Neural progenitor cell (in vitro differentiated cells): ENCODE results near the gene PRKCSH. TPM values are rescaled to one million over a fixed set of nuclear protein-coding genes. Genes with fewer than 3 reads are reported as not detected.

ENCODE experiments used
- DNase-seq: peaks from one replicate; pipeline ENCODE4 v3.0.0-alpha.2; 2016; ENCODE audit warnings: low spot score
- H2AFZ ChIP-seq: fragments of 200-600 bp; sonication (generic); replicated peaks from 2 replicates; pipeline ENCODE4 v1.6.1; 2016; ENCODE audit warnings: antibody characterized with exemption
- H3F3A ChIP-seq: fragments of 200-600 bp; sonication (generic); 2 replicates; pipeline ENCODE4 v1.6.1; 2016; ENCODE audit warnings: antibody characterized with exemption, low read depth
- H3K27ac ChIP-seq: fragments of 200-600 bp; sonication (generic); 2 replicates; pipeline ENCODE4 v1.5.1; 2016; ENCODE audit warnings: mild to moderate bottlenecking
- H3K27me3 ChIP-seq: fragments of 200-600 bp; sonication (generic); 2 replicates; pipeline ENCODE4 v1.6.1; 2016; ENCODE audit warnings: mild to moderate bottlenecking, moderate library complexity
- H3K36me3 ChIP-seq: fragments of 200-600 bp; sonication (generic); 2 replicates; pipeline ENCODE4 v1.5.1; 2016
- H3K4me1 ChIP-seq: fragments of 200-600 bp; sonication (generic); 2 replicates; pipeline ENCODE4 v1.6.1; 2016; ENCODE audit warnings: mixed run types
- H3K4me2 ChIP-seq: fragments of 200-600 bp; sonication (generic); 2 replicates; pipeline ENCODE4 v1.6.1; 2016
- H3K4me3 ChIP-seq: fragments of 200-600 bp; sonication (generic); 2 replicates; pipeline ENCODE4 v1.5.1; 2016
- H3K79me2 ChIP-seq: fragments of 200-600 bp; sonication (generic); 2 replicates; pipeline ENCODE4 v1.6.1; 2016; ENCODE audit warnings: low read depth
- H3K9ac ChIP-seq: fragments of 200-600 bp; sonication (generic); 2 replicates; pipeline ENCODE4 v1.6.1; 2016
- H3K9me3 ChIP-seq: fragments of 200-600 bp; sonication (generic); 2 replicates; pipeline ENCODE4 v1.5.1; 2016; ENCODE audit warnings: low read depth
- H4K20me1 ChIP-seq: fragments of 200-600 bp; sonication (generic); 2 replicates; pipeline ENCODE4 v1.6.1; 2016; ENCODE audit warnings: low read depth
- H3K27ac Mint-ChIP-seq: 3 replicates; pipeline ENCODE4 v1.8.0; 2021; ENCODE audit warnings: mixed read lengths
- H3K27me3 Mint-ChIP-seq: 2 replicates; pipeline ENCODE4 v1.8.0; 2022; ENCODE audit warnings: low read depth, mild to moderate bottlenecking, inconsistent platforms, moderate library complexity, mixed read lengths; ENCODE audit not compliant: insufficient read depth
- H3K36me3 Mint-ChIP-seq: 3 replicates; pipeline ENCODE4 v1.8.0; 2021; ENCODE audit warnings: mixed read lengths
- H3K4me1 Mint-ChIP-seq: 3 replicates; pipeline ENCODE4 v1.8.0; 2021; ENCODE audit warnings: mixed read lengths
- H3K4me3 Mint-ChIP-seq: 3 replicates; pipeline ENCODE4 v1.8.0; 2021; ENCODE audit warnings: mild to moderate bottlenecking, moderate library complexity, mixed read lengths
- H3K9me3 Mint-ChIP-seq: 3 replicates; pipeline ENCODE4 v1.8.0; 2020; ENCODE audit warnings: mixed read lengths
- EZH2 ChIP-seq: fragments of 200-600 bp; sonication (generic); IDR thresholded peaks from 2 replicates; pipeline ENCODE4 v1.6.1; 2017; ENCODE audit warnings: antibody characterized with exemption, mild to moderate bottlenecking, moderate library complexity
- EZH2phosphoT487 ChIP-seq: fragments of 200-600 bp; sonication (generic); IDR thresholded peaks from 2 replicates; pipeline ENCODE4 v1.6.1; 2017; ENCODE audit warnings: antibody characterized with exemption
- total RNA-seq: library from RNA; depleted of rRNA; stranded (reverse); fragments of >200 nt; gene quantifications from 2 replicates; pipeline ENCODE4 v1.2.3, GENCODE V29; 2015; ENCODE audit warnings: low replicate concordance
- TF ChIP-seq, protein P1 (sequence below): fragments of 200-600 bp; sonication (generic); IDR thresholded peaks from 2 replicates; pipeline ENCODE4 v1.5.1; 2017; ENCODE audit warnings: antibody characterized with exemption, mild to moderate bottlenecking

Gene PRKCSH
- total RNA-seq, 1 donor from 2014 or later, result 53.6 TPM

DNA sequence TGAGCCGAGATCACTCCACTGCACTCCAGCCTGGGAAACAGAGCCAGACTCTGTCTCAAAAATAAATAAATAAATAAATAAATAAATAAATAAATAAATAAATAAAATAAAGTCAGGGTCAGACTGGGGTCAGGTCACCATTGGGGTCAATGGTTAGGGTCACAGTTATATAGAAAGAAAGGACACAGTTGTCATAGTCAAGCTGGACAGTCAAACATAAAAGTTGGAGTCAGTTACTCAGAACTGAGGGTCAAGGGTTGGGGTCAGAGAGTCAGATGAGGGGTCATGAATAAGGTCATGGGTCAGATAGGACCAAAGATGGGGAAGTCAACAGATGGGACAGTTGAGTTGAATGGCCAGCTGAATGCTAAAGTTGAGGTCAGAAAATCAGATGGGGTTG lies 34.6 kb upstream of the PRKCSH start:
- no peaks in the 10 kb centered on the region for H3K36me3 ChIP-seq
- H3K27me3 ChIP-seq, result no peaks in the 10 kb centered on the region
- H3K9me3 ChIP-seq, result no peaks in the 10 kb centered on the region
- H3K4me2 ChIP-seq, result no peak overlapping the region
- H3K79me2 ChIP-seq, result no peaks in the 10 kb centered on the region
- H3K4me3 Mint-ChIP-seq, result peak overlapping the region; percentile 3
- peaks cover 16% of the 10 kb centered on the region for H3K27me3 Mint-ChIP-seq
- H2AFZ ChIP-seq, result no peak overlapping the region
- peaks cover 10% of the 10 kb centered on the region for H3K4me1 Mint-ChIP-seq
- no peak for DNase-seq
- TF ChIP-seq, protein P1, sequence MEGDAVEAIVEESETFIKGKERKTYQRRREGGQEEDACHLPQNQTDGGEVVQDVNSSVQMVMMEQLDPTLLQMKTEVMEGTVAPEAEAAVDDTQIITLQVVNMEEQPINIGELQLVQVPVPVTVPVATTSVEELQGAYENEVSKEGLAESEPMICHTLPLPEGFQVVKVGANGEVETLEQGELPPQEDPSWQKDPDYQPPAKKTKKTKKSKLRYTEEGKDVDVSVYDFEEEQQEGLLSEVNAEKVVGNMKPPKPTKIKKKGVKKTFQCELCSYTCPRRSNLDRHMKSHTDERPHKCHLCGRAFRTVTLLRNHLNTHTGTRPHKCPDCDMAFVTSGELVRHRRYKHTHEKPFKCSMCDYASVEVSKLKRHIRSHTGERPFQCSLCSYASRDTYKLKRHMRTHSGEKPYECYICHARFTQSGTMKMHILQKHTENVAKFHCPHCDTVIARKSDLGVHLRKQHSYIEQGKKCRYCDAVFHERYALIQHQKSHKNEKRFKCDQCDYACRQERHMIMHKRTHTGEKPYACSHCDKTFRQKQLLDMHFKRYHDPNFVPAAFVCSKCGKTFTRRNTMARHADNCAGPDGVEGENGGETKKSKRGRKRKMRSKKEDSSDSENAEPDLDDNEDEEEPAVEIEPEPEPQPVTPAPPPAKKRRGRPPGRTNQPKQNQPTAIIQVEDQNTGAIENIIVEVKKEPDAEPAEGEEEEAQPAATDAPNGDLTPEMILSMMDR, result no peak
- no peak for TF ChIP-seq EZH2phosphoT487
- no peak for TF ChIP-seq EZH2
- no peaks in the 10 kb centered on the region for H3K36me3 Mint-ChIP-seq
- H3F3A ChIP-seq, result no peaks in the 10 kb centered on the region
- no peaks in the 10 kb centered on the region for H4K20me1 ChIP-seq
- no peak overlapping the region for H3K27ac ChIP-seq
- no peak overlapping the region for H3K9ac ChIP-seq
- no peaks in the 10 kb centered on the region for H3K9me3 Mint-ChIP-seq
- H3K4me3 ChIP-seq, result no peak overlapping the region
- H3K4me1 ChIP-seq, result no peaks in the 10 kb centered on the region
- H3K27ac Mint-ChIP-seq, result no peak overlapping the region

DNA sequence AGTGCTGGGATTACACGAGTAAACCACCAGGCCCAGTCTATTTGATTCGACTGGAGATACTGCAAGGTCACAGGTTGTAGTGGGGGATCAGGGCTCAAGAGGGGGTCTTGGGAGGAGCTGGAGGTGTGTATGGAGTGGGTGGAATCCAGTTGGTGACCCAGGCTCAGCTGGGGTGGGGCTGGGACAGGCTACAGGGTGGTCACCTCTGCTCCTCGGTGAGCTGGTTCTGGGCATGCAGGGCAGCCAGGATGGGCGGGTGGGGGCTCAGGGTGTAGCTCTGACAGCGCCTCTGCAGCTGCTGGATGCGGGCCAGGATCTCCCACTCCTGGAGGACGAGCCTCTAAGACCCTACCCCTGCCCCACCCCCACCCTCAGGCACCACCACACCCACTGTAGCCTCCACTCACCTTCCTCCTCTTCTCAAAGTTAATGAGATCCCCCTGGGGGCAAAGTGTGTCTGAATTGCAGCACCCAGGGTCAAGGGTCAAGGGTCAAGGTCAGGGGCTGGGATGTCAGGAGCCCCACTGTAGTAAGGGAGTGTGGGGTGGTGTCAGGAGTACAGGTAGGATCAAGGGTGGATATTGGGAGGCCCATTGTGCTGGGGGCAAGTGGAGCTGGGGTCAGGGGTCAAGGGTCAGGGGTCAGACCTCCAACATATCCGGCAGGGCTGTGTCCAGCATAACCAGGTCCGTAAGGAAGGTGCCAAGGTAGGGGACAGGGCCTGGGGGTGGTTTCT lies 33.5 kb upstream of the PRKCSH start:
- no peak overlapping the region for H3K9ac ChIP-seq
- H3F3A ChIP-seq, result no peaks in the 10 kb centered on the region
- Mint-ChIP-seq H3K4me1 (peaks cover 10% of the 10 kb centered on the region), H3K4me3 (no peak overlapping the region), H3K27me3 (peaks cover 16% of the 10 kb centered on the region), H3K36me3 (no peaks in the 10 kb centered on the region), H3K27ac (no peak overlapping the region), H3K9me3 (no peaks in the 10 kb centered on the region)
- H4K20me1 ChIP-seq, result no peaks in the 10 kb centered on the region
- H3K9me3 ChIP-seq, result no peaks in the 10 kb centered on the region
- H3K27me3 ChIP-seq, result no peaks in the 10 kb centered on the region
- no peak for TF ChIP-seq EZH2
- TF ChIP-seq, protein P1, result no peak
- no peaks in the 10 kb centered on the region for H3K4me1 ChIP-seq
- no peaks in the 10 kb centered on the region for H3K36me3 ChIP-seq
- no peak overlapping the region for H3K4me3 ChIP-seq
- no peak overlapping the region for H2AFZ ChIP-seq
- no peaks in the 10 kb centered on the region for H3K79me2 ChIP-seq
- no peak overlapping the region for H3K27ac ChIP-seq
- no peak overlapping the region for H3K4me2 ChIP-seq
- DNase-seq, result no peak

- no peak overlapping the region for H3K4me2 ChIP-seq
- H3K27me3 Mint-ChIP-seq, result peaks cover 20% of the 10 kb centered on the region
- no peaks in the 10 kb centered on the region for H3K9me3 ChIP-seq
- TF ChIP-seq EZH2 (no peak), EZH2phosphoT487 (no peak)
- TF ChIP-seq, protein P1, result no peak
- no peaks in the 10 kb centered on the region for H4K20me1 ChIP-seq
- no peak for DNase-seq
- no peak overlapping the region for H3K27ac ChIP-seq
- H3K4me1 Mint-ChIP-seq, result peaks cover 10% of the 10 kb centered on the region
- peak overlapping the region; percentile 34 for H3K9ac ChIP-seq
- H3K27me3 ChIP-seq, result no peaks in the 10 kb centered on the region
- no peaks in the 10 kb centered on the region for H3K9me3 Mint-ChIP-seq
- H2AFZ ChIP-seq, result no peak overlapping the region
- H3K36me3 Mint-ChIP-seq, result no peaks in the 10 kb centered on the region
- no peaks in the 10 kb centered on the region for H3K4me1 ChIP-seq
- H3K27ac Mint-ChIP-seq, result peak overlapping the region; percentile 34
- H3K4me3 ChIP-seq, result no peak overlapping the region
- H3K4me3 Mint-ChIP-seq, result peak overlapping the region; percentile 24
- no peaks in the 10 kb centered on the region for H3K36me3 ChIP-seq
- H3K79me2 ChIP-seq, result no peaks in the 10 kb centered on the region
- H3F3A ChIP-seq, result no peaks in the 10 kb centered on the region
These were observed 30.7 kb upstream of the PRKCSH start for GRCh38 chr19:11404588-11405222.
